Measurements from ENCODE around the gene ANKRD20A1. TPM values are rescaled to one million over a fixed set of nuclear protein-coding genes. Genes with fewer than 3 reads are reported as not detected.
"Not testable (repeated sequence)": the region's sequence is repeated elsewhere in the genome, so short reads cannot be mapped to it uniquely, and the experiment has no call there.

Gene ANKRD20A1
- polyA plus RNA-seq (2013, experiment 1 of 2), result 0.56 TPM
- 0.47 TPM for polyA plus RNA-seq (2013, experiment 2 of 2)

GRCh38 chr9:67858871-67859270 is at the start of gene ANKRD20A1:
Gene ANKRD20A1 (plus strand): TSS chr9:67858931. CDS start chr9:67859427, 496 bp downstream.
- WGBS, 2 donors (ENCODE audit: extremely low coverage in 2 of 2, insufficient read length in 2 of 2, insufficient replicate concordance in 1 of 2), result no CpG with 5 or more reads among the region's 41 CpGs
- not testable (repeated sequence) for H2AK5ac ChIP-seq (ENCODE audit: low read depth, low read length); H2BK5ac ChIP-seq (ENCODE audit: low read length); H3K4me1 ChIP-seq (ENCODE audit: control insufficient read depth in 2 of 2, insufficient read depth in 1 of 2, low read depth in 1 of 2, low read length in 2 of 2); H2AFZ ChIP-seq (ENCODE audit: low read length); H3K18ac ChIP-seq (ENCODE audit: low read length); H4K8ac ChIP-seq (ENCODE audit: low read depth, low read length); H3K27me3 ChIP-seq (ENCODE audit: control insufficient read depth in 3 of 3, insufficient read depth in 3 of 3, low read depth in 1 of 3, low read length in 3 of 3); H3K27ac ChIP-seq (replicated peaks; ENCODE audit: low read length); H3K9me3 ChIP-seq (replicated peaks in 1 of 2; ENCODE audit: control insufficient read depth in 2 of 2, insufficient read depth in 1 of 2, low read depth in 1 of 2, low read length in 2 of 2); H3K14ac ChIP-seq (ENCODE audit: low read length); H3K9ac ChIP-seq (ENCODE audit: low read depth, low read length, poor library complexity); H3K4me3 ChIP-seq (ENCODE audit: low read length in 2 of 2); H2BK15ac ChIP-seq (ENCODE audit: low read length); DNase-seq (ENCODE audit: low spot score); H3K4ac ChIP-seq (ENCODE audit: low read length); H2BK12ac ChIP-seq (ENCODE audit: low read length); H2BK120ac ChIP-seq (ENCODE audit: low read depth, low read length); H3K36me3 ChIP-seq (replicated peaks in 1 of 2; ENCODE audit: control insufficient read depth in 2 of 2, insufficient read depth in 2 of 2, low read length in 2 of 2); H3K23ac ChIP-seq (ENCODE audit: low read depth, low read length, poor library complexity); H3K4me2 ChIP-seq (ENCODE audit: insufficient read depth, low read length, poor library complexity, severe bottlenecking); H3K79me1 ChIP-seq (ENCODE audit: low read depth, low read length); H4K91ac ChIP-seq (ENCODE audit: low read depth, low read length, poor library complexity)

GRCh38 chr9:67832088-67832487 is 26.6 kb upstream of the ANKRD20A1 start:
- no CpG with 5 or more reads among the region's 11 CpGs for WGBS, 2 donors (ENCODE audit: extremely low coverage in 2 of 2, insufficient read length in 2 of 2, insufficient replicate concordance in 1 of 2)
- H3K27me3 ChIP-seq (ENCODE audit: control insufficient read depth in 3 of 3, insufficient read depth in 3 of 3, low read depth in 1 of 3, low read length in 3 of 3); H3K9me3 ChIP-seq (replicated peaks in 1 of 2; ENCODE audit: control insufficient read depth in 2 of 2, insufficient read depth in 1 of 2, low read depth in 1 of 2, low read length in 2 of 2); H3K23ac ChIP-seq (ENCODE audit: low read depth, low read length, poor library complexity); H3K27ac ChIP-seq (replicated peaks; ENCODE audit: low read length); H4K8ac ChIP-seq (ENCODE audit: low read depth, low read length); H3K36me3 ChIP-seq (replicated peaks in 1 of 2; ENCODE audit: control insufficient read depth in 2 of 2, insufficient read depth in 2 of 2, low read length in 2 of 2); H3K79me1 ChIP-seq (ENCODE audit: low read depth, low read length); H2AK5ac ChIP-seq (ENCODE audit: low read depth, low read length); DNase-seq (ENCODE audit: low spot score); H3K4me2 ChIP-seq (ENCODE audit: insufficient read depth, low read length, poor library complexity, severe bottlenecking); H2BK5ac ChIP-seq (ENCODE audit: low read length); H3K4me3 ChIP-seq (ENCODE audit: low read length in 2 of 2); H2BK120ac ChIP-seq (ENCODE audit: low read depth, low read length); H3K18ac ChIP-seq (ENCODE audit: low read length); H2BK15ac ChIP-seq (ENCODE audit: low read length); H4K91ac ChIP-seq (ENCODE audit: low read depth, low read length, poor library complexity); H2AFZ ChIP-seq (ENCODE audit: low read length); H2BK12ac ChIP-seq (ENCODE audit: low read length); H3K14ac ChIP-seq (ENCODE audit: low read length); H3K4me1 ChIP-seq (ENCODE audit: control insufficient read depth in 2 of 2, insufficient read depth in 1 of 2, low read depth in 1 of 2, low read length in 2 of 2); H3K4ac ChIP-seq (ENCODE audit: low read length); H3K9ac ChIP-seq (ENCODE audit: low read depth, low read length, poor library complexity): not testable (repeated sequence)

Small RNA genes within 50 kb of the gene (small RNA-seq; reads per million reads assigned to genes)
- gene RNU6-368P (ENCODE audit: insufficient read depth), result not detected

All from neuronal stem cell (in vitro differentiated cells).